ENCODE data around the gene GZMA. TPM values are rescaled to one million over a fixed set of nuclear protein-coding genes. Genes with fewer than 3 reads are reported as not detected.

The GZMA gene
- total and polyA plus RNA-seq, 2 experiments from 2014 or later = not detected

GRCh38 chr5:55066277-55066676 is 36.2 kb upstream of the GZMA start:
- H3K4me3 Mint-ChIP-seq = no peak overlapping the region
- H3K27me3 Mint-ChIP-seq (ENCODE audit: insufficient read depth, low read depth, poor library complexity) = peaks cover 3% of the 10 kb centered on the region
- H3K27ac Mint-ChIP-seq = no peak overlapping the region

More at GRCh38 chr5:55066277-55066676, 36.2 kb upstream of the GZMA start:
- ATAC-seq (no peak), DNase-seq (ENCODE audit: low spot score) (no peak)
- H3K79me2 ChIP-seq (replicated peaks; ENCODE audit: insufficient read depth) = no peaks in the 10 kb centered on the region
- no peaks in the 10 kb centered on the region for H3K4me1 ChIP-seq (ENCODE audit: insufficient read depth)
- no peak overlapping the region for H3K4me2 ChIP-seq
- H3K27ac ChIP-seq (ENCODE audit: low read depth) = no peak overlapping the region
- no peak overlapping the region for H2AFZ ChIP-seq
- no peaks in the 10 kb centered on the region for H3K36me3 ChIP-seq (ENCODE audit: insufficient read depth)
- H3K4me1 Mint-ChIP-seq = no peaks in the 10 kb centered on the region
- peaks cover 14% of the 10 kb centered on the region; the same call in 1 of the 2 replicates for H3K9me2 ChIP-seq (ENCODE audit: insufficient read depth)
- TF ChIP-seq NANOG (IDR thresholded peaks at IDR 0.05; ENCODE audit: borderline replicate concordance) (no peak), POLR2AphosphoS5 (IDR thresholded peaks at IDR 0.05; ENCODE audit: low read depth) (no peak), CREB1 (CRISPR knock-in tag; IDR thresholded peaks at IDR 0.05; ENCODE audit: low read depth) (no peak), JUNB (IDR thresholded peaks at IDR 0.05; ENCODE audit: unreplicated experiment) (no peak), ZNF331 (CRISPR knock-in tag; IDR thresholded peaks at IDR 0.05; ENCODE audit: low read depth) (no peak), ZNF114 (CRISPR knock-in tag; IDR thresholded peaks at IDR 0.05) (no peak), EZH2 (IDR thresholded peaks at IDR 0.05; ENCODE audit: low read depth, unreplicated experiment) (no peak), EZH2phosphoT487 (IDR thresholded peaks at IDR 0.05; ENCODE audit: unreplicated experiment) (no peak), ZNF462 (CRISPR knock-in tag; IDR thresholded peaks at IDR 0.05) (no peak), STAT1 (IDR thresholded peaks at IDR 0.05; ENCODE audit: unreplicated experiment) (no peak)
- TF ChIP-seq, protein P1, sequence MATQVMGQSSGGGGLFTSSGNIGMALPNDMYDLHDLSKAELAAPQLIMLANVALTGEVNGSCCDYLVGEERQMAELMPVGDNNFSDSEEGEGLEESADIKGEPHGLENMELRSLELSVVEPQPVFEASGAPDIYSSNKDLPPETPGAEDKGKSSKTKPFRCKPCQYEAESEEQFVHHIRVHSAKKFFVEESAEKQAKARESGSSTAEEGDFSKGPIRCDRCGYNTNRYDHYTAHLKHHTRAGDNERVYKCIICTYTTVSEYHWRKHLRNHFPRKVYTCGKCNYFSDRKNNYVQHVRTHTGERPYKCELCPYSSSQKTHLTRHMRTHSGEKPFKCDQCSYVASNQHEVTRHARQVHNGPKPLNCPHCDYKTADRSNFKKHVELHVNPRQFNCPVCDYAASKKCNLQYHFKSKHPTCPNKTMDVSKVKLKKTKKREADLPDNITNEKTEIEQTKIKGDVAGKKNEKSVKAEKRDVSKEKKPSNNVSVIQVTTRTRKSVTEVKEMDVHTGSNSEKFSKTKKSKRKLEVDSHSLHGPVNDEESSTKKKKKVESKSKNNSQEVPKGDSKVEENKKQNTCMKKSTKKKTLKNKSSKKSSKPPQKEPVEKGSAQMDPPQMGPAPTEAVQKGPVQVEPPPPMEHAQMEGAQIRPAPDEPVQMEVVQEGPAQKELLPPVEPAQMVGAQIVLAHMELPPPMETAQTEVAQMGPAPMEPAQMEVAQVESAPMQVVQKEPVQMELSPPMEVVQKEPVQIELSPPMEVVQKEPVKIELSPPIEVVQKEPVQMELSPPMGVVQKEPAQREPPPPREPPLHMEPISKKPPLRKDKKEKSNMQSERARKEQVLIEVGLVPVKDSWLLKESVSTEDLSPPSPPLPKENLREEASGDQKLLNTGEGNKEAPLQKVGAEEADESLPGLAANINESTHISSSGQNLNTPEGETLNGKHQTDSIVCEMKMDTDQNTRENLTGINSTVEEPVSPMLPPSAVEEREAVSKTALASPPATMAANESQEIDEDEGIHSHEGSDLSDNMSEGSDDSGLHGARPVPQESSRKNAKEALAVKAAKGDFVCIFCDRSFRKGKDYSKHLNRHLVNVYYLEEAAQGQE (IDR thresholded peaks at IDR 0.05; ENCODE audit: unreplicated experiment) = no peak
- TF ChIP-seq, protein P2, sequence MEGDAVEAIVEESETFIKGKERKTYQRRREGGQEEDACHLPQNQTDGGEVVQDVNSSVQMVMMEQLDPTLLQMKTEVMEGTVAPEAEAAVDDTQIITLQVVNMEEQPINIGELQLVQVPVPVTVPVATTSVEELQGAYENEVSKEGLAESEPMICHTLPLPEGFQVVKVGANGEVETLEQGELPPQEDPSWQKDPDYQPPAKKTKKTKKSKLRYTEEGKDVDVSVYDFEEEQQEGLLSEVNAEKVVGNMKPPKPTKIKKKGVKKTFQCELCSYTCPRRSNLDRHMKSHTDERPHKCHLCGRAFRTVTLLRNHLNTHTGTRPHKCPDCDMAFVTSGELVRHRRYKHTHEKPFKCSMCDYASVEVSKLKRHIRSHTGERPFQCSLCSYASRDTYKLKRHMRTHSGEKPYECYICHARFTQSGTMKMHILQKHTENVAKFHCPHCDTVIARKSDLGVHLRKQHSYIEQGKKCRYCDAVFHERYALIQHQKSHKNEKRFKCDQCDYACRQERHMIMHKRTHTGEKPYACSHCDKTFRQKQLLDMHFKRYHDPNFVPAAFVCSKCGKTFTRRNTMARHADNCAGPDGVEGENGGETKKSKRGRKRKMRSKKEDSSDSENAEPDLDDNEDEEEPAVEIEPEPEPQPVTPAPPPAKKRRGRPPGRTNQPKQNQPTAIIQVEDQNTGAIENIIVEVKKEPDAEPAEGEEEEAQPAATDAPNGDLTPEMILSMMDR (conservative IDR thresholded peaks at IDR 0.05; ENCODE audit: low read depth in 2 of 2) = no peak
- TF ChIP-seq, protein P3, sequence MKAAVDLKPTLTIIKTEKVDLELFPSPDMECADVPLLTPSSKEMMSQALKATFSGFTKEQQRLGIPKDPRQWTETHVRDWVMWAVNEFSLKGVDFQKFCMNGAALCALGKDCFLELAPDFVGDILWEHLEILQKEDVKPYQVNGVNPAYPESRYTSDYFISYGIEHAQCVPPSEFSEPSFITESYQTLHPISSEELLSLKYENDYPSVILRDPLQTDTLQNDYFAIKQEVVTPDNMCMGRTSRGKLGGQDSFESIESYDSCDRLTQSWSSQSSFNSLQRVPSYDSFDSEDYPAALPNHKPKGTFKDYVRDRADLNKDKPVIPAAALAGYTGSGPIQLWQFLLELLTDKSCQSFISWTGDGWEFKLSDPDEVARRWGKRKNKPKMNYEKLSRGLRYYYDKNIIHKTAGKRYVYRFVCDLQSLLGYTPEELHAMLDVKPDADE (IDR thresholded peaks at IDR 0.05) = no peak
- no peaks in the 10 kb centered on the region for H3K36me3 Mint-ChIP-seq (ENCODE audit: low read depth)
- H3K9me3 Mint-ChIP-seq = peaks cover 8% of the 10 kb centered on the region; the same call in 2 of the 3 replicates
- no peaks in the 10 kb centered on the region for H3F3A ChIP-seq (replicated peaks; ENCODE audit: low read depth)
- no peak overlapping the region for H3K4me3 ChIP-seq
- H4K20me1 ChIP-seq (replicated peaks; ENCODE audit: insufficient read depth) = no peaks in the 10 kb centered on the region
- no peaks in the 10 kb centered on the region for H3K27me3 ChIP-seq (ENCODE audit: insufficient read depth)
